ENCODE results near the gene NPAS3.

NPAS3 gene

GRCh38 chr14:33505963-33506329 lies 567.3 kb downstream of the NPAS3 start:
- intact Hi-C loops (cut with DNase I) = no loop called here
- no peak for DNase-seq

- intact Hi-C loops (cut with DNase I) = no loop called here
These were observed 569.7 kb downstream of the NPAS3 start for GRCh38 chr14:33508126-33509062.

GRCh38 chr14:33509454-33509853 lies 570.8 kb downstream of the NPAS3 start:
- DNase-seq = no peak
- intact Hi-C loops (cut with DNase I) = no loop called here

More at GRCh38 chr14:33508126-33509062, 569.7 kb downstream of the NPAS3 start:
- no peak for DNase-seq

GRCh38 chr14:33510063-33510481 lies 571.4 kb downstream of the NPAS3 start:
- intact Hi-C loops (cut with DNase I) = no loop called here
- peak in 1 of 42 donors; percentile 9 for DNase-seq

GRCh38 chr14:33510991-33511390 lies 572.3 kb downstream of the NPAS3 start:
- intact Hi-C loops (cut with DNase I) = no loop called here
- DNase-seq = no peak

GRCh38 chr14:33511851-33512640 lies 573.4 kb downstream of the NPAS3 start:
- intact Hi-C loops (cut with DNase I) = no loop called here

GRCh38 chr14:33515441-33515840 lies 576.8 kb downstream of the NPAS3 start:
- intact Hi-C loops (cut with DNase I) = no loop called here
- no peak for DNase-seq

More at GRCh38 chr14:33511851-33512640, 573.4 kb downstream of the NPAS3 start:
- DNase-seq = no peak

GRCh38 chr14:33515899-33516298 lies 577.2 kb downstream of the NPAS3 start:
- intact Hi-C loops (cut with DNase I) = no loop called here
- no peak for DNase-seq

GRCh38 chr14:33516898-33517436 lies 578.3 kb downstream of the NPAS3 start:
- intact Hi-C loops (cut with DNase I) = no loop called here
- no peak for DNase-seq

GRCh38 chr14:33521192-33521591 lies 582.5 kb downstream of the NPAS3 start:
- intact Hi-C loops (cut with DNase I) = no loop called here
- no peak for DNase-seq

- no peak for DNase-seq
- intact Hi-C loops (cut with DNase I) = no loop called here
These were observed 585.6 kb downstream of the NPAS3 start for GRCh38 chr14:33524244-33524643.

- intact Hi-C loops (cut with DNase I) = no loop called here
- DNase-seq = no peak
These were observed 586.9 kb downstream of the NPAS3 start for GRCh38 chr14:33525626-33526025.

GRCh38 chr14:33527023-33527634 lies 588.5 kb downstream of the NPAS3 start:
- no peak for DNase-seq
- intact Hi-C loops (cut with DNase I) = no loop called here

- intact Hi-C loops (cut with DNase I) = no loop called here
These were observed 590.0 kb downstream of the NPAS3 start for GRCh38 chr14:33528655-33529054.

GRCh38 chr14:33529787-33530757 lies 591.4 kb downstream of the NPAS3 start:
- intact Hi-C loops (cut with DNase I) = no loop called here
- DNase-seq = no peak

More at GRCh38 chr14:33528655-33529054, 590.0 kb downstream of the NPAS3 start:
- no peak for DNase-seq

- no peak for DNase-seq
- intact Hi-C loops (cut with DNase I) = no loop called here
These were observed 593.9 kb downstream of the NPAS3 start for GRCh38 chr14:33532553-33532952.

GRCh38 chr14:33534104-33534503 lies 595.4 kb downstream of the NPAS3 start:
- intact Hi-C loops (cut with DNase I) = no loop called here
- no peak for DNase-seq

GRCh38 chr14:33534632-33535031 lies 596.0 kb downstream of the NPAS3 start:
- intact Hi-C loops (cut with DNase I) = no loop called here
- no peak for DNase-seq
